HG02938 (cell line): ENCODE results near the gene ITPKB.

Experiments used
- ATAC-seq: cut with Tn5 transposase; IDR thresholded peaks from one replicate; pipeline ENCODE4 v1.9.1; 2021; ENCODE audit warnings: mild to moderate bottlenecking, moderate library complexity; ENCODE audit not compliant: unreplicated experiment

Gene ITPKB

DNA sequence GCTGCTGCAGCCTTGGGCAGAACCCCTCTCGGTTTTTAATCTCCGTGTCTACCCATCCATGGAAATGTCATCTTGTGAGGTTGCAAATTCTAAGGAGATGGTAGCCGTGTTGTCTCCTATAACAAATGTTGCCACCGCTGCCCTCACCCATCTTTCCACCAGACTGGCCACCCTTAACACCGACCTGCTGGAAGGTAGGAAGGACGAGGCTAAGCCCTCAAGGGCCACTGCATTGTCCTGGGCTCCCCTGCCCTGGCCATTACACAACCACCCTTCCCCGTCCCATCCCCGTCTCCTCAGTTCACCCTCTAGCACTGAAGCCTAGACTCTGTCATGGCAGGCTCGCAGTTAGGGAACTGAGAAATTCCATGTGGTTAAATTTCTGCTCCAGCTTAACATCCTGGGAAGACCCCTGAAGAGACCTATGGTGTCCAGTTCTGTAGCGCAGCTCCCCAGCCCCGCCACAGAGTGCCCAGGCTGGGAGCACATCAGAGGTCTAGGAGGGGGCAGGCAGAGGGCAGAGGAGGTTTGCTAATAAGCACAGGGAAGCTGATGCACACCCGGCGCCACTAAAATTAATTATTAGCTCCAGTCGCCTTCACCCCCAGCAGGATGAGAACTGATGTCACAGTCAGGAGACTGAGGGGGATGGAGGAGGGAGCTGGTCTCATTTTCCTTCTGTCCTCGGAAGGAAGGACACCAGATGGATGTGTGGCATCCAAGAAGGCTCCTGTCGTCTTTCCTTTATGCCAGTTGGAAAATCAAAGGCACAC, 152.2 kb downstream of the ITPKB start:
- ATAC-seq: no peak

DNA sequence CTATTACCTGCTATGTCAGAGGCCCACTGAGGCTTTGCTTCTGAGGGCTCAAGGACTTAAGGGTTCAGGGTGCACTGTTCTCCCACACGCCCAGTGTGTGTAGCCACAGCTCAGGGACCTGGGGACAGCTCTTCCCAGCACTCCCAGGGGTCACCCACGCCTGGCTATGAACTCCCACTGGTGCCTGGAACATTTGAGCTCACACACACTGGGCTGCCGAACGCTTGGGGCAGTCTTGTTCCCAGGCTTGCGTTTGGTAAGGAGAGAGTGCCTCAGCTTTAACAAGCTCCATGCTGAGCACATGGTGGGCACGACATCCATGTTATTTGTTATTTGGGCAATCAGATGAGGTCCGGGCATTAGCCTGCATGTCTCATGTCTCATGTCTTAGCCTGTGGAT, 153.0 kb downstream of the ITPKB start:
- no peak for ATAC-seq

- ATAC-seq: no peak
Measured at GRCh38 chr1:226584164-226584563, 154.9 kb downstream of the ITPKB start.

DNA sequence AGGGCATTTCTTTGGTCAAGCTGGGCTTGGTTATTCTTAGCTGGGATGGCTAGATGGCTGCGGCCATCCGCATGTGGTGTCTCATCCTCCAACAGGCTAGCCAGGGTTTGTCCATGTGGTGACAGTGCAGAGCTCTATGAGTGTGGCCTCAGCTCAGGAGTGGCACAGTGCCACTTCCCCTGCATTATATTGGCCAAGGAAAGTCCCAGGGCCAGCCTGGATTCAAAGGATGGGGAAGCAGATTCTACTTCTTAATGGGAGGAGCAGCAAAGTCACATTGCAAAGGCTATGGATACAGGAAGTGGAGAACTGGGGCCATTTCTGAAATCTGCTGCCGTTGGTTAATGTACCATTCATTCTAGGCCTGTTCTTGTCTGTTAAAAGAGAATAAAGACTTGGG, 156.1 kb downstream of the ITPKB start:
- no peak for ATAC-seq
